ENCODE data around the gene PRPSAP1.
A peak's percentile ranks its signal among the peaks of the same experiment; 100 is the strongest.

PRPSAP1 gene, protein sequence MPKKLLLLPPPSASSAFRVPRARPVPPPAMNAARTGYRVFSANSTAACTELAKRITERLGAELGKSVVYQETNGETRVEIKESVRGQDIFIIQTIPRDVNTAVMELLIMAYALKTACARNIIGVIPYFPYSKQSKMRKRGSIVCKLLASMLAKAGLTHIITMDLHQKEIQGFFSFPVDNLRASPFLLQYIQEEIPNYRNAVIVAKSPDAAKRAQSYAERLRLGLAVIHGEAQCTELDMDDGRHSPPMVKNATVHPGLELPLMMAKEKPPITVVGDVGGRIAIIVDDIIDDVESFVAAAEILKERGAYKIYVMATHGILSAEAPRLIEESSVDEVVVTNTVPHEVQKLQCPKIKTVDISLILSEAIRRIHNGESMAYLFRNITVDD

DNA sequence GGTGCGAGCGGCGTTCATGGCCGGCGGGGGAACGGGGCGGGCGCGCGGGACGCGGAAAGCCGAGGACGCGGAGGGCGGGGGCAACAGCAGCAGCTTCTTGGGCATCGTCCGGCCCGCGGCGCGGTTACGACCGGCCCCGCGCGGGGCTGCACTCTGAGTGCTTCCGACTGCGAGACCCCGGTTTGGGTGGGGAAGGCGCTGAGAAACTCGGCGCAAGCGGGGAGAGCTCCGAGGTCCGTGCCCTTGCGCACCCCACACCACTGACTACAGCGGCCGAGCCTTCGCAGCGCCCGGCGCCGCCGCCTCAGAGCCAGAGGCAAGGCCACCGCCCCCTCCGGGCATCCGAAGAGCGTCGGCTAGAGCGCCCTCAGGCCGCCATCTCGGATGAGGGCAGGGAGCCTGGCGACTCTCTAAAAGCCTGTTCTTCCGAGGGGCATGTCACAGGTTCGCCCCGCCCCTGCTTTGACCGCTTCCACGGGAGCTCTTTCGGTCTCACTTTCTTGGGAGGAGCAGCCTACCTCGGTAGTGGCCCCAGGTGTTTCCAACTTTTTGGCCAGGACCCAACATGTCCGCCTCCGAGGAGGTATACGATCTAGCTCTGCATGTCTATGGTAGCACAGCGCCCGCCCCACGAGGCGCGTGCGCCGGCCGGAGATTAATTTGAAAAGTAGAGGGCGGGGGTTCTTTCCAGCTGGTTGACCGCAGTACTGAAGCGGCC, at the start of gene PRPSAP1:
TSS of gene PRPSAP1 (minus strand) at position 318 of the 718 bp plus-strand sequence. CDS start at position 105, 213 bp downstream.
- peak; percentile 64 for DNase-seq (ENCODE audit: low read depth)

DNA sequence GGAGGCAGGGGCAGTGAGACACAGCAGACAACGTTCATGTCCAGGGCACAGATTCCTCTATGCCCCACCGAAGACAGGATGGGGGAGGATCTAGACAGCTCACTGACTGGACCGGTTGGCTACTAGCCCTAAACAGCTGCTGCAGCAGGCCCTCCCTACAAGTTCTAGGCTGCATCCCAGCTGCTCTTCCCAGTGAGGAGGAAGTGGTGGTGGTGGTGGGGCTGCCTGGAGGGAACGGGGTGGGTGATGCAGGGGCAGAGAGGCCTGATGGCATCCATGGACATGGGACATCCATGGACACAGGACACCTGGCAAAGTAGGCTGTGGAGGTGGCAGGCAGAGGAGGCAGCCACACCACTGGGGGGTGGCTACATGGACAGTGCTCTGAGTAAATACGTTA, 49.0 kb upstream of the PRPSAP1 start:
- DNase-seq (ENCODE audit: low read depth) = no peak

DNA sequence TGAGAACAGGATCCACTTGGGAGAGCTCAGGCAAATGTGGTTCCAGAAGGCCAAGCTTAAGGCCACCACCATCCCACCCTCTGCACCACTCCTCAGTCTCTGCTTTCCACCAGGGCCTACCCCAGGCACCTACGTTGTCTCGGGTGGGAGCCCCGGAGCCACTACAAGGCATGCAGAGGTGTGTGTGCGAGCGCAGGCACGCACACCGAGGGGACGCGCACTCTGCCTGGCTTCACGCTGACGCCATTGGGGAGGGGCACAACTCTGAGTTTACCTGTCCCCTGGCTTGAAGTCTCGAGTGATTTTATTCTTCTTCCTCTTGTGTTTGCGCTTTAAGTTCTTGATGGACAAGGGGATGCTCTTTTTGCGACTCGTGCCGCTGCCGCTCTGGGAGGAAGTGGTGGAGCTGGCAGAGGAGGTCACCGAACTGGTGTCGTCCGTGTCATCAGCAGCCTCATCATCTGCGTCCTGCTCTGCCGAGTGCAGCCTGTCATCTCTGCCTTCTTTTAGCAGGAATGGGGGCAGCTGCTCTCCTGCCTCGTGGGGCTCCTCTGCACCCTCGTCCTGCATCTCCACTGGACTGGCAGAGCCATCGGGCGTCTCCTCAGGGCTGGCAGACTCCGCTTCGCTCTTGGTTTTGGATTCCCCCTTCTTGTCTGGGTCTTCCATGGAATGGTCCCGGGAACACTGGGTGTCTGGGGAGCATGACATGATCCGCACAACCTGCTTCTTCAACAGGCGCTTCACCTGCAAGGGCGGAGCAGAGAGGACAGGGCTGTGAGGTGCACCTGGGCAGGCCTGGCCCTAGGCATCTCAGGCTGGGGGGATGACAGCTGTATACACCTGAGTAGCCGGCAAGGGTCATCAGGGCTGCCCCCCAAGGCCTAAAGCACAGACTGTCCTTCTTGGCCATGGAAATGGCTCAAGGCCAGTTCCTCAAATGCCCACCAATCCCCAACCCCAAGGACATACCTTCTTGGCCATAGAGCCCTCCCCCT, 45.8 kb upstream of the PRPSAP1 start:
- DNase-seq (ENCODE audit: low read depth) = no peak

GRCh38 chr17:76398523-76399174, 44.9 kb upstream of the PRPSAP1 start:
- DNase-seq (ENCODE audit: low read depth) = no peak

- DNase-seq (ENCODE audit: low read depth) = peak; percentile 78
Observed at GRCh38 chr17:76397687-76398522, 44.2 kb upstream of the PRPSAP1 start.

DNA sequence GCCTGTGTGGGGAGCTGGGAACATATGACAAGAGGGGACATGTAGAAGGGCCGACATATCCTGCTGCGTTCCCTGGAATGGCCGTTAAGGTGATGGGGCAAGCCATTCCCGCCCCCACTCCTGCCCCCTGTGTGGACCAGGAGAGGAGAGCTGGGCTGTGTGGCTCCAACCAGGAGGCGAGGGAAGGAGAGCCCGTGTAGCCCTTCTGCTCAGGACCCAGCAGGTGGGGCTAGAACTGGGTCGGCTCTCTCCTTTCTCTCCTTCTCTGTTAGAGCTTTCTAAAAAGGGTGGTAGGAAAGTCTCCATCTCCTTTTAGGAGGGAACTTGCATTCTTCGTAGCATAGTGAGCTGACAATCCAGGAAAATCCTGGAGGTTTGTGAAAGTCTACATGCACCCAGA, 43.5 kb upstream of the PRPSAP1 start:
- no peak for DNase-seq (ENCODE audit: low read depth)

DNA sequence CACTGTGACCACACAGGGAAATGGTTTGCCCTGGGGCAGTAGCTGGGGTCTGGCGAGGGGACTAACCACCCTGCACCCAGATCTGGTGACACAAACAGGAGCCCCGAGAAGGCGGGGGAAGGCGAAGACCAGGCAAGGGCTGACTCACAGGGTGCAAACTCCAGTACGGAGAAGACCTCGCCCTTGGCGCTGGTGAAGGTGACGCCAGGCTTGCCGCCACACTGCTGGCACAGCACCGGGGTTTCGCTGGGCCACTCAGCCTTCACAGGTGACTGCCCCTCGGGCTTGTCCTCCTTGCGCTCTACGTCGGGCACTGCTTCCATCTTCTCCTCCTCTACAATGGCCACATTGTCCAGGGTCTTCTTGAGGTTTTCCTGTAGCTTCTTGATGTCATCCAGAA, 42.3 kb upstream of the PRPSAP1 start:
- DNase-seq (ENCODE audit: low read depth) = no peak

GRCh38 chr17:76394166-76394565, 40.5 kb upstream of the PRPSAP1 start:
- DNase-seq (ENCODE audit: low read depth) = no peak

GRCh38 chr17:76391200-76391715, 37.5 kb upstream of the PRPSAP1 start:
- DNase-seq (ENCODE audit: low read depth) = no peak

DNA sequence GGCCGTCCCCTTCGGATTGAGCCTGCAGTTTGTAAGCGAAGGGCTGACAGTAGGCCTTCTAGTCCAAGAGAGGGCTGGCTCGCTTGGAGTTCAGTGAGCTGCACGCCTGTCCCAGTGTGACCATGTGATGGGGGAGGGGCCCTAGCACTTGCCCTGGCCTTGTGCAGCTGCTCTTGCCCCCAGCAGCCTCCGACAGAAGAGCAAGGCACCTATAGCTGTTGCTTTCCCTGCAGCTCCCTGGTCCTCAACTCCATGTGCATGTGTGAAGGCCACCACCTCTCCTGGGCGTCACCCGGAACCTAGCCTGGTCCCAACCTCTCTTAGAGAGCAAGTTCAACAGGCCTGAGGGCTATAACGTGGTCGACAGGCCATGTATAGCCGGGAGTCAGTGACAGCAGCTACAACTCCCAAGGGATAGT, 36.3 kb upstream of the PRPSAP1 start:
- DNase-seq (ENCODE audit: low read depth) = no peak

DNA sequence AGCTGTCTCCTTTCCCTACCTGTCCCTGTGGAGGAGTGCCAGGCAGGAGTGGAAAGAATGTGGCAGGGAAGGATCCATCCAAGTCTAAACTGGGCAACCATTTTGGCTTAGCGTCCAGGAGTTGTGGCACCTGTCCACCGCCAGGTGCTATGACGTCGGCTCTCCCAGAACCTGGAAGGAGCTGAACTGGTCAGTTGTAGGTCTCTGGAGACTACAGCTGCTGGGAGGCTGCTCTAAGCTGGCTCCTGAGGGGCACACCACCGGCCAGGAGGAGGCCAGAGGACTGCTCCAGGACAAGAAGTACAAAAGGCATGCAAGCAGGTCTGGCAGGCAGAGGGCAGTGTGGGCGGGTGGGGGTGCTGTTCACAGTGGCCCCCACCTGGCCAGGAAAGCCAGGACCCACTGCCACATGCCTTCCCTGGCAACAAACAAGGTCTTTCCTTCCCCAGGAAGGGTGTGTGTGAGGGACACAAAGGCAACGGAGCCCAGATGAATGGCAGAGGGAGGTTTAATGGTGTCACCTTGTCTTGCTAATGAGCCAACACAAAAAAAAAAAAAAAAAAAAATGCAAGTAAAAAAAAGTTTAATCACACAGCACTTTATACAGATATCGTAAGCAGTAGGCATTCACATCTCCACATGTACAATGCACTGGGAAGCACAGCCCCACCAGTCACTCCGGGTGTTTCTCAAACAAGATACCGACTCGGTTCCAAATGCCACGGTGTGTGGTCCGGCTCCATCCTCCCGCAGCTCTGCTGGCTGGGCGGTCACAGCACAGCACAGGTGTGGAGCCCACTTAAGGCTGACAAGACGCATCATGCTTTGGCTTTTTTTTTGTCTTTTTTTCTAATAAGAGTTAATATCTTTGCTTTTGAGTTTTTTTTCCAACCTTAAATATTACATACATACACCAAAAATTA, 35.5 kb upstream of the PRPSAP1 start:
- no peak for DNase-seq (ENCODE audit: low read depth)

GRCh38 chr17:76386966-76387765, 33.5 kb upstream of the PRPSAP1 start:
- no peak for DNase-seq (ENCODE audit: low read depth)

DNA sequence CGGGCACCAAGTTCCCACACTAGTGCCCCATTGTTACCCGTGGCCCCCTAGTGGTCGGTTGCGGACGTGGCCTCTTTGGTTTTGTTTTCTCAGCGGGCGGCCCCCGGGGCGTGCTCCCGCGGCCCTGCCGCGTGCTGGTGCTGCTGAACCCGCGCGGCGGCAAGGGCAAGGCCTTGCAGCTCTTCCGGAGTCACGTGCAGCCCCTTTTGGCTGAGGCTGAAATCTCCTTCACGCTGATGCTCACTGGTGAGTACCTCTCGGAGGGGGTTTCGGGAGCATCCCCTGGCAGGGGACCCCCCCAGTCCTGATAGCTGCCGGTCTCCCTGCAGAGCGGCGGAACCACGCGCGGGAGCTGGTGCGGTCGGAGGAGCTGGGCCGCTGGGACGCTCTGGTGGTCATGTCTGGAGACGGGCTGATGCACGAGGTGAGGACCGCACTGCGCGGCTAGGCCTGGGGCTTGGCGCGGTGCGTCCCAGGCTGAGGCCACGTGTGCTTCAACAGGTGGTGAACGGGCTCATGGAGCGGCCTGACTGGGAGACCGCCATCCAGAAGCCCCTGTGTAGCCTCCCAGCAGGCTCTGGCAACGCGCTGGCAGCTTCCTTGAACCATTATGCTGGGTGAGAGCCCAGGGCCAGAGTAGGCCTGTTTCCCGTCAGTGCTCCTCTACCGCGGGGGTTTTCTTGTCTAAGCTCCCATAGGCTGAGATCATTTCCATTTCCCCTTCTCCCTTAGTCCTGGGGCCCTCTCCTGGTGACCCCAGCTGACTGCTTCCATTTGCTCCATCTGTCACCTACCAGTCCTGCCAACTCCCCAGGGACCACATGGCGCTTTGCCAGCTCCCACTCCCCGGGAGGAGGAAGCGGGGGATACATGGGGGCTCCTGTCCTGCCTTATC, 32.4 kb upstream of the PRPSAP1 start:
- peak; percentile 78 for DNase-seq (ENCODE audit: low read depth)

- DNase-seq (ENCODE audit: low read depth) = peak; percentile 31
Observed at GRCh38 chr17:76384987-76385891, 31.5 kb upstream of the PRPSAP1 start.

DNA sequence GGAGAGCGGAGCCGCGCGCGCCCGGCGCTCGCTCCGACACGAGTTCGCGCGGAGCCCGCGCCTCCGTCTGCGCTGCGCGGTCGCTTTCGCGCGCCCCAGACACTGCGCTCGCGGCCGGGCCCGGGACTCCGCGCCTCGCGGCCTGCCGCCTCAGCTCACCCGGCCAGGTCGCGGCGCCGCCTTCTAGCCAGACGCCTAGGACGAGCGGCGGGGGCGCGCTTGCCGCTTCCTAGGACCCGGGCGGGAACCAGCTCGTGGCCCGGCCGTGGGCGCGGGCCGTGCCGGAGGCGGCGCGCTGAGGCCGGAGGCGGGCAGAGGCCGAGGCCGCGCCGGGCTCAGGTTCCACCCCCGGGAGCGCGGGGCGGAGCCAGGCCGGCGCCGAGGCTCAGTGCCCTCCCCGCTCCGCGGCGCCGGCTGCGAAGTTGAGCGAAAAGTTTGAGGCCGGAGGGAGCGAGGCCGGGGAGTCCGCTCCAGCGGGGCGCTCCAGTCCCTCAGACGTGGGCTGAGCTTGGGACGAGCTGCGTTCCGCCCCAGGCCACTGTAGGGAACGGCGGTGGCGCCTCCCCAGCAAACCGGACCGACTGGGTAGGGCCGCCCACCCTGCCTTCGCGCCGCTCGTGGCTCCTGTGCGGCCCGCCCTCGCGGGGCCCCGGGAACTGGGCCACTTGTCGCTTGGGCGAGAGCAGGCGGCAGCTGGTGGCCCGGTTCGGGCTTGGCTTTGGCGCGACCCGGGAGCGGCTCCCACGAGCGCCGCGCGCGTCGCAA, 30.7 kb upstream of the PRPSAP1 start, which contains the start of gene SPHK1:
TSS of gene SPHK1 (plus strand) at position 388 of the 765 bp plus-strand sequence. CDS start 1,036 bp downstream, outside the sequence.
- DNase-seq (ENCODE audit: low read depth) = peak; percentile 55

All from stimulated activated CD4-positive, alpha-beta T cell treated with anti-CD3 and anti-CD28 coated beads, Interleukin-2, amount 100 ng/mL, for 4 hours (primary cell).